K562 (cell line): ENCODE measurements around the gene EOGT. TPM values are rescaled to one million over a fixed set of nuclear protein-coding genes. Genes with fewer than 3 reads are reported as not detected.

ENCODE experiments used
- DACH1 ChIP-seq: fragments of 450-650 bp; IDR thresholded peaks from 2 replicates; pipeline ENCODE4 v1.6.1; 2018; ENCODE audit not compliant: partially characterized antibody
- ELF4 ChIP-seq: fragments of 450-650 bp; formaldehyde crosslinking; IDR thresholded peaks from 2 replicates; pipeline ENCODE4 v1.4.0; 2022; ENCODE audit warnings: missing genetic modification characterization
- IFI16 ChIP-seq: fragments of 250-450 bp; sonication (Bioruptor Pico); IDR thresholded peaks from 2 replicates; pipeline ENCODE4 v2.1.2; 2022; ENCODE audit warnings: mild to moderate bottlenecking, inconsistent platforms
- LEF1 ChIP-seq: fragments of 450-650 bp; IDR thresholded peaks from 2 replicates; pipeline ENCODE4 v1.6.1; 2016; ENCODE audit warnings: mild to moderate bottlenecking
- MCM2 ChIP-seq: fragments of 450-650 bp; IDR thresholded peaks from 2 replicates; pipeline ENCODE4 v1.6.1; 2017; ENCODE audit warnings: low read depth, mild to moderate bottlenecking
- NR3C1 ChIP-seq: sonication (generic); formaldehyde crosslinking; IDR thresholded peaks from 2 replicates; pipeline ENCODE4 v1.8.1; 2022; ENCODE audit warnings: missing genetic modification reagents
- PYGO2 ChIP-seq: fragments of 450-650 bp; IDR thresholded peaks from 2 replicates; pipeline ENCODE4 v1.6.1; 2016; ENCODE audit warnings: mild to moderate bottlenecking, missing genetic modification characterization, moderate library complexity, missing compliant biosample characterization
- RB1 ChIP-seq: fragments of 450-650 bp; IDR thresholded peaks from 2 replicates; pipeline ENCODE4 v1.6.1; 2017; ENCODE audit warnings: low read depth, mild to moderate bottlenecking
- RBM22 ChIP-seq: fragments of 200-400 bp; formaldehyde crosslinking; IDR thresholded peaks from 2 replicates; pipeline ENCODE4 v1.6.1; 2018; ENCODE audit warnings: low read length, low read depth; ENCODE audit not compliant: poor library complexity, severe bottlenecking
- RERE ChIP-seq: sonication (generic); formaldehyde crosslinking; IDR thresholded peaks from 2 replicates; pipeline ENCODE4 v1.8.0; 2023; ENCODE audit warnings: missing genetic modification reagents, mild to moderate bottlenecking, borderline replicate concordance
- REST ChIP-seq, 2 experiments: fragments of 450-650 bp; formaldehyde crosslinking in 1 of 2; IDR thresholded peaks; 2 replicates each; pipeline versions ENCODE4 v1.4.0 to v1.6.1; 2014 to 2020; ENCODE audit warnings: mild to moderate bottlenecking in 2 of 2, borderline replicate concordance in 1 of 2, low read depth in 1 of 2
- TEAD4 ChIP-seq, 2 experiments: sonication (generic) in 1 of 2; formaldehyde crosslinking in 1 of 2; IDR thresholded peaks; 2 replicates each; pipeline versions ENCODE4 v1.6.1 to v1.8.0; 2012 to 2022; ENCODE audit warnings: borderline replicate concordance in 1 of 2, inconsistent platforms in 1 of 2, low read length in 1 of 2, mild to moderate bottlenecking in 1 of 2, missing genetic modification reagents in 1 of 2
- ZEB2 ChIP-seq: fragments of 450-650 bp; IDR thresholded peaks from 2 replicates; pipeline ENCODE4 v1.6.1; 2016
- polyA plus RNA-seq, 8 experiments: library from polyadenylated mRNA; depleted of rRNA in 4 of 8; stranded (reverse) in 5 of 8; unstranded in 3 of 8; fragments of >200 nt; fragmentation: Nextera tagmentation in 2 of 8; fragmentation: Illumina TruSeq in 1 of 8; extraction: Ambion mirVana in 2 of 8; extraction: Trizol in 1 of 8; gene quantifications; 2 replicates each; pipeline versions ENCODE4 v1.2.1 to v1.2.3, GENCODE V29; 2011 to 2014; ENCODE audit warnings: inconsistent platforms in 1 of 8, missing spikeins in 1 of 8
- total RNA-seq, 7 experiments: library from RNA; depleted of rRNA in 6 of 7; stranded (reverse); fragments of >200 nt in 6 of 7; fragmentation: Illumina TruSeq in 2 of 7; extraction: Trizol in 2 of 7; gene quantifications; 2 replicates each; pipeline versions ENCODE4 v1.2.1 to v1.2.3, GENCODE V29; 2011 to 2021; ENCODE audit warnings: low replicate concordance in 1 of 7

The EOGT gene
- total and polyA plus RNA-seq, 9 of the 15 experiments (the other 6 are each of a cell fraction or from before 2014, with no cell fraction given): 3.6 to 17.9 (median 7.4) TPM

GRCh38 chr3:69051756-69052471 is 38.4 kb upstream of the EOGT start, which contains the start of gene TMF1 (continued):
- TF ChIP-seq RERE (CRISPR knock-in tag) (no peak), PYGO2 (no peak), IFI16 (CRISPR knock-in tag) (no peak), MCM2 (no peak), ELF4 (CRISPR knock-in tag) (no peak), RBM22 (no peak), ZEB2 (no peak), DACH1 (peak; percentile 81), REST (IDR thresholded peaks at IDR 0.05; ENCODE audit: borderline replicate concordance) (no peak), REST (CRISPR knock-in tag; IDR thresholded peaks at IDR 0.05; ENCODE audit: low read depth) (no peak), LEF1 (no peak), NR3C1 (CRISPR knock-in tag) (no peak), RB1 (no peak), TEAD4 (IDR thresholded peaks at IDR 0.05; ENCODE audit: low read length) (peak; percentile 52), TEAD4 (CRISPR knock-in tag; IDR thresholded peaks at IDR 0.05; ENCODE audit: borderline replicate concordance) (no peak)
